Natural killer cell treated with Interleukin-12 subunit alpha and Interleukin-12 subunit beta and Interleukin-15 and Interleukin-18, amount 100 ng/mL, for 72 hours (primary cell): Measurements from ENCODE around the gene PECR. TPM values are rescaled to one million over a fixed set of nuclear protein-coding genes. Genes with fewer than 3 reads are reported as not detected.

Experiments
- ATAC-seq, 2 donors: fragments of 150-1000 bp; cut with Tn5 transposase in 1 of 2; sonication (Bioruptor Pico), chemical (Tn5 transposase) in 1 of 2; 2 replicates each; pipeline ENCODE4 v1.10.0; 2021
- DNase-seq: peaks from one replicate; pipeline ENCODE4 v3.0.0; 2022; ENCODE audit warnings: low spot score
- H3K27ac Mint-ChIP-seq, 2 donors: 1 replicate in 1 of 2; 2 replicates in 1 of 2; pipeline ENCODE4 v1.8.0; 2022; ENCODE audit warnings: mixed read lengths in 2 of 2, mild to moderate bottlenecking in 1 of 2, moderate library complexity in 1 of 2
- H3K27me3 Mint-ChIP-seq, 2 donors: 1 replicate in 1 of 2; 2 replicates in 1 of 2; pipeline ENCODE4 v1.8.0; 2022; ENCODE audit warnings: mixed read lengths in 2 of 2
- H3K36me3 Mint-ChIP-seq: one replicate; pipeline ENCODE4 v1.8.0; 2022; ENCODE audit warnings: mixed read lengths
- H3K4me1 Mint-ChIP-seq, 2 donors: 1 replicate in 1 of 2; 2 replicates in 1 of 2; pipeline ENCODE4 v1.8.0; 2022; ENCODE audit warnings: low read depth in 2 of 2, mixed read lengths in 2 of 2, mild to moderate bottlenecking in 1 of 2
- H3K4me3 Mint-ChIP-seq: one replicate; pipeline ENCODE4 v1.8.0; 2022; ENCODE audit warnings: mixed read lengths
- H3K9me3 Mint-ChIP-seq: 2 replicates; pipeline ENCODE4 v1.8.0; 2022; ENCODE audit warnings: mixed read lengths
- total RNA-seq, 2 donors: library from RNA; stranded (reverse); gene quantifications; one replicate each; pipeline ENCODE4 v1.2.3, GENCODE V29; 2022

PECR gene
- 10 to 100 TPM; 10.5 to 16.1 TPM for total RNA-seq

GRCh38 chr2:216081487-216082116, at the start of gene PECR, which contains the start of gene TMEM169:
Gene PECR (minus strand): TSS chr2:216081809. CDS start chr2:216081741, 68 bp downstream.
Gene TMEM169 (plus strand): TSS chr2:216081919. CDS start chr2:216095964, 14,045 bp downstream.
- Mint-ChIP-seq H3K27ac (peak within 1 kb of the TSS; percentile 69 to 97), H3K4me3 (peak within 1 kb of the TSS; percentile 95), H3K36me3 (no peaks in the 10 kb centered on the region), H3K9me3 (no peaks in the 10 kb centered on the region), H3K4me1 (peaks cover 37 to 40% of the 10 kb centered on the region in 2 donors), H3K27me3 (no peaks in the 10 kb centered on the region)
- ATAC-seq, result peak; percentile 99
- peak; percentile 85 for DNase-seq

GRCh38 chr2:216130346-216130971, 48.9 kb upstream of the PECR start:
- no peak overlapping the region for H3K27ac Mint-ChIP-seq

GRCh38 chr2:216126943-216127342, 45.3 kb upstream of the PECR start:
- Mint-ChIP-seq H3K9me3 (no peaks in the 10 kb centered on the region), H3K4me3 (no peak overlapping the region), H3K36me3 (peaks cover 56% of the 10 kb centered on the region), H3K4me1 (peaks cover 20 to 29% of the 10 kb centered on the region in 2 donors), H3K27me3 (no peaks in the 10 kb centered on the region), H3K27ac (no peak overlapping the region)
- ATAC-seq (no peak), DNase-seq (no peak)

More at GRCh38 chr2:216130346-216130971, 48.9 kb upstream of the PECR start:
- no peak for ATAC-seq
- Mint-ChIP-seq H3K27me3 (no peaks in the 10 kb centered on the region), H3K9me3 (no peaks in the 10 kb centered on the region), H3K36me3 (peaks cover 68% of the 10 kb centered on the region), H3K4me3 (no peak overlapping the region), H3K4me1 (peaks cover 30 to 38% of the 10 kb centered on the region in 2 donors)
- no peak for DNase-seq

- peaks cover 63% of the 10 kb centered on the region for H3K36me3 Mint-ChIP-seq
- H3K4me1 Mint-ChIP-seq, result peaks cover 32 to 55% of the 10 kb centered on the region in 2 donors
- H3K4me3 Mint-ChIP-seq, result no peak overlapping the region
- H3K27me3 Mint-ChIP-seq, result no peaks in the 10 kb centered on the region
- no peak for DNase-seq
- H3K27ac Mint-ChIP-seq, result peak overlapping the region; percentile 46 to 72
- no peak for ATAC-seq
- H3K9me3 Mint-ChIP-seq, result no peaks in the 10 kb centered on the region
These were observed 39.6 kb upstream of the PECR start for GRCh38 chr2:216121255-216121654.

DNA sequence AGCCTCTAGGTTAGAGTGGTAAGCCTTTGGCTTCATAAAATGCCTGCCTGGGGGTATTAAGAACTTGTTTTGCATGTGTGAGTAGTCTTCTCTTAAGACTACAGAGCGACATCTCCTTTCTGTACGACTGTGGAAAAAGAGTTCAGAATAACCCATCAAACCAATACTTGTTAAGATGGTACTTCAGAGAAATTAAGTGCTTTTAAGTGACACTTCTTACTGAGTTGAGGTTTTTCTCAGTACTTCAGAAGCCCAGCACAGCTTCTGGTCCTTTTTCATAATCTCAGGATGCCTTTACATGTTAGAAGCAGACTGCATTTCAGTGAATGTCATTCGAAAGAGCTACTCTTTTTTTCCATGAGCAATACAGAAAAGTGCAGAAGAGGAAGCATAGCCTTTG, 38.4 kb upstream of the PECR start:
- peaks cover 70% of the 10 kb centered on the region for H3K36me3 Mint-ChIP-seq
- H3K4me1 Mint-ChIP-seq, result peaks cover 39 to 62% of the 10 kb centered on the region in 2 donors
- DNase-seq (no peak), ATAC-seq (peak; percentile 20 to 81)
- no peaks in the 10 kb centered on the region for H3K27me3 Mint-ChIP-seq
- no peaks in the 10 kb centered on the region for H3K9me3 Mint-ChIP-seq
- H3K27ac Mint-ChIP-seq, result peak overlapping the region; percentile 71 to 75
- peak overlapping the region; percentile 47 for H3K4me3 Mint-ChIP-seq

DNA sequence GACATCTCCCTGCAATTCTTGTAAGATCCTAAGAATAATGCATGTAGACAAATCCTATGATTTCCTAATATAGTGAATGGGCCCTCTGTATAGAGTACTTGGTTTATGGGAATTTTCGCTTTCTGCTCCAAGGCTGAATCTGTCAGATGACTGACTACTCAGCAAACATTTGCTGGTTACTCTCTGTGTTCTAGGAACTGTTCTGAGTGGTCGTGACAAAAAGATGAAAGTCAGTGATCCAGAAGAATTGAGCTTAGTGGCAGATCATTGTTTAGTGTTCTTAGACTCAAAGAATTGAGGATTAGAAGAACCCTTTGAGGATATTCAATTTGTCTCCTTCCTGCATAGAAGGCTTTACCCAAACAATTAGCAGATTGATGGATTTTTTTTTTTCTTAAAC, 37.5 kb upstream of the PECR start:
- Mint-ChIP-seq H3K36me3 (peaks cover 72% of the 10 kb centered on the region), H3K4me1 (peaks cover 45 to 65% of the 10 kb centered on the region in 2 donors), H3K4me3 (peak overlapping the region; percentile 24), H3K9me3 (no peaks in the 10 kb centered on the region), H3K27me3 (no peaks in the 10 kb centered on the region), H3K27ac (peak overlapping the region; percentile 71 to 75)
- DNase-seq (no peak), ATAC-seq (no peak)

GRCh38 chr2:216118474-216118873, 36.9 kb upstream of the PECR start:
- H3K36me3 Mint-ChIP-seq, result peaks cover 78% of the 10 kb centered on the region
- H3K27me3 Mint-ChIP-seq, result no peaks in the 10 kb centered on the region
- DNase-seq, result no peak
- H3K27ac Mint-ChIP-seq, result peak overlapping the region in 1 of 2 donors; percentile 71
- peaks cover 51 to 72% of the 10 kb centered on the region in 2 donors for H3K4me1 Mint-ChIP-seq
- no peak for ATAC-seq
- H3K4me3 Mint-ChIP-seq, result no peak overlapping the region
- H3K9me3 Mint-ChIP-seq, result no peaks in the 10 kb centered on the region

DNA sequence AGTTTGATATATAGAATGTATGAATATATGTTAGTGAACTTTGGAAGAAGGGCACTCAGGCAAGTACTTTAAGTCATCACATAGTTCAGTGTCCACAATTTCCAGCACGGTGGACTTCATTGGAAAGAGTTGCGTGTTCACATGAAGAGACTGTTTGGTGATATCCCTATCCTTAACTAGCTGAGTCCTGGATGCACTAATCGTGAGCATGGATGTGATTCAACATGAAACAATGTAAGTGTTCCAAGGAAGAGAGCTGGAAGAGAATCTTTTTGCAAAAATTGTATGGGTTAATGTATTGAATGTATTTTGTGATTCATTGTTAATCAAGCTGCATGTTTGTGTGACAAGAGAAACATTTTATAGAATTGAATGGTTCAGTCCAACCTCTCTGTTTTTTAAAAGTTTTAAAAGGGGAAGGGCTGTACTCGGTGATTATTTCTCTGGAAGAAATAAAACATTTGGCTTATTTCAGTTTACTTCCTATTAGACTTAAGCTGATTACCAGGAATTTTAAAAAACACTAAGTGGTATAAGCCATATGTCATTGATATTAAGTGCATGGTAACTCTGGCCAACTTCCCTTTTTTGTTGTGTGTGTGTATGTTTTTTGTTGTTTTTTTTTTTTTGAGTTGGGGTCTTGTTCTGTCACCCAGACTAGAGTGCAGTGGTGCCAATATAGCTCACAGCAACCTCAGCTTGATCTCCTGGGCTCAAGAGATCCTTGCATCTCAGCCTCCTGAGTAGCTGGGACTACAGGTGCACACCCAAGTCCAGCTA, 36.1 kb upstream of the PECR start:
- peak overlapping the region in 1 of 2 donors; percentile 81 for H3K27ac Mint-ChIP-seq
- no peaks in the 10 kb centered on the region for H3K27me3 Mint-ChIP-seq
- H3K36me3 Mint-ChIP-seq, result peaks cover 83% of the 10 kb centered on the region
- H3K9me3 Mint-ChIP-seq, result no peaks in the 10 kb centered on the region
- DNase-seq, result no peak
- no peak overlapping the region for H3K4me3 Mint-ChIP-seq
- peaks cover 58 to 79% of the 10 kb centered on the region in 2 donors for H3K4me1 Mint-ChIP-seq
- ATAC-seq, result no peak

- DNase-seq (no peak), ATAC-seq (no peak)
- no peaks in the 10 kb centered on the region for H3K27me3 Mint-ChIP-seq
- no peaks in the 10 kb centered on the region for H3K9me3 Mint-ChIP-seq
- peak overlapping the region; percentile 97 for H3K4me3 Mint-ChIP-seq
- H3K27ac Mint-ChIP-seq, result peak overlapping the region; percentile 53 to 81
- peaks cover 84% of the 10 kb centered on the region for H3K36me3 Mint-ChIP-seq
- H3K4me1 Mint-ChIP-seq, result peaks cover 64 to 85% of the 10 kb centered on the region in 2 donors
These were observed 34.8 kb upstream of the PECR start for GRCh38 chr2:216116418-216116817.

GRCh38 chr2:216114714-216115531, 33.3 kb upstream of the PECR start:
- Mint-ChIP-seq H3K27me3 (no peaks in the 10 kb centered on the region), H3K27ac (peak overlapping the region; percentile 98 to 100), H3K36me3 (peaks cover 84% of the 10 kb centered on the region), H3K4me3 (peak overlapping the region; percentile 97), H3K9me3 (no peaks in the 10 kb centered on the region), H3K4me1 (peaks cover 69 to 85% of the 10 kb centered on the region in 2 donors)
- ATAC-seq, result peak; percentile 93 to 96
- DNase-seq, result peak; percentile 94

DNA sequence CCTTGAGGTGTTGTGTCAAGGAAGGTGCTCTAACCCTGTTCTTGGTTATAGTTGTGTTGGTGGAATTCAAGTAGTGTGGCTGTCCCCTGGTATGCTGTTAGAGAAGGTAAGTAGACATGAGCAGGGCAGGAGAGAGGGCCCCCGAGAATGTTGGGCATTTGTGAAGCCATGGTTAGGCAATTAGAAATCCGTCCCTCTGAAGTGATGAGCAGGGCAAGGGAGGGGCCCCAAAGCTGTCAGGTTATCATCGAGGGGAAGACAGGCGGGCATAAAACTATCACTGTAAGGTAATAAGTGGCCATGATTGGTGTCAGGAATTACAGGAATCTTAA, 32.7 kb upstream of the PECR start:
- H3K27me3 Mint-ChIP-seq, result no peaks in the 10 kb centered on the region
- DNase-seq, result no peak
- peaks cover 67 to 85% of the 10 kb centered on the region in 2 donors for H3K4me1 Mint-ChIP-seq
- H3K36me3 Mint-ChIP-seq, result peaks cover 84% of the 10 kb centered on the region
- H3K27ac Mint-ChIP-seq, result peak overlapping the region; percentile 98 to 100
- H3K9me3 Mint-ChIP-seq, result no peaks in the 10 kb centered on the region
- peak; percentile 22 to 58 for ATAC-seq
- peak overlapping the region; percentile 97 for H3K4me3 Mint-ChIP-seq

- peaks cover 71 to 84% of the 10 kb centered on the region in 2 donors for H3K4me1 Mint-ChIP-seq
- DNase-seq (no peak), ATAC-seq (peak in 1 of 2 donors; percentile 21)
- H3K9me3 Mint-ChIP-seq, result no peaks in the 10 kb centered on the region
- no peaks in the 10 kb centered on the region for H3K27me3 Mint-ChIP-seq
- H3K36me3 Mint-ChIP-seq, result peaks cover 82% of the 10 kb centered on the region
- peak overlapping the region; percentile 98 to 100 for H3K27ac Mint-ChIP-seq
- H3K4me3 Mint-ChIP-seq, result peak overlapping the region; percentile 97
These were observed 32.0 kb upstream of the PECR start for GRCh38 chr2:216113572-216113971.

- Mint-ChIP-seq H3K27me3 (no peaks in the 10 kb centered on the region), H3K27ac (peak overlapping the region; percentile 98 to 100), H3K36me3 (peaks cover 76% of the 10 kb centered on the region), H3K4me1 (peaks cover 69 to 80% of the 10 kb centered on the region in 2 donors), H3K9me3 (no peaks in the 10 kb centered on the region), H3K4me3 (peak overlapping the region; percentile 97)
- DNase-seq (no peak), ATAC-seq (no peak)
These were observed 31.3 kb upstream of the PECR start for GRCh38 chr2:216112926-216113325.
